HPDE6-E6E7 (cell line): ENCODE measurements around the gene TRIO.
"Not testable (repeated sequence)": the region's sequence is repeated elsewhere in the genome, so short reads cannot be mapped to it uniquely, and the experiment has no call there.

Experiments used
- DNase-seq: peaks from one replicate; pipeline ENCODE4 v3.0.0; 2011; ENCODE audit warnings: missing footprints; ENCODE audit errors: extremely low spot score

TRIO gene

GRCh38 chr5:14547666-14548065 is 404.5 kb downstream of the TRIO start:
- no peak for DNase-seq

DNA sequence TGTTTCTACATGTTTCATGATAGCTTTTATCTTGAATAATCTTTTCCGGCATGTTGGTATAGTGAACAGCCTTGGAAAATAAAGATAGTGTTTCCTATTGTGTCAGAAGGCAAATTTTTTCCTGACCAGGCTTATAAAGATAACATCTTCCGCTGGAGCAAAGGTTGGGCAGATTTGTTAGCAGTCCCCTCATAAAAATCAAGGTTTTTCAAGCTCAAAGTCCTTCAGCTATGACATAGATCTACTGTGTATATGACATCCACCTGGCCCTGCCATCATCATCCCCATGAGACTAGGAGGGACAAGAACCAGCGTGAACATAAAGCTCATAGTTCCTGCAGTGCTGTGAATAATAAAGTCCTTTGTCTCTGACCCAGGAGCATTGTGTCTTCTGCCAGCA is 408.1 kb downstream of the TRIO start:
- no peak for DNase-seq

DNA sequence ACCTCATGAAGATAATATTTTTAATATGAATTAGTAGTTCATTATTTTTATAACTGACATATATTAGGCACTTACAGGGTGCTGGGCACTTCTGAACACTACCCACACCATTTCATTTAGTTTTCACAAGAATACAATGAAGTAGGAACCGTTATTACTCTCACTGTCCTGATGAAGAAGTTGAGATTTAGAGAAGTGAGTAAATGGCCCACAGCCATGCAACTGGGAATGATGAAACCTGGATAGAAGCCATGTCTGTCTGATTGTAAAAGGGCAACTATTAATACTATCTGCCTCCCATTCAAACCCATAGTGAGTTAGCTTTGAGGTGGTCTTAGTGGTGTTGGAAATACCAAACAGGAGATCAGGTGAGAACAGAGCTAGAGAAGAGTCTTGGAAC is 408.9 kb downstream of the TRIO start:
- no peak for DNase-seq

- not testable (repeated sequence) for DNase-seq
Measured at GRCh38 chr5:14554288-14554687, 411.1 kb downstream of the TRIO start.

DNA sequence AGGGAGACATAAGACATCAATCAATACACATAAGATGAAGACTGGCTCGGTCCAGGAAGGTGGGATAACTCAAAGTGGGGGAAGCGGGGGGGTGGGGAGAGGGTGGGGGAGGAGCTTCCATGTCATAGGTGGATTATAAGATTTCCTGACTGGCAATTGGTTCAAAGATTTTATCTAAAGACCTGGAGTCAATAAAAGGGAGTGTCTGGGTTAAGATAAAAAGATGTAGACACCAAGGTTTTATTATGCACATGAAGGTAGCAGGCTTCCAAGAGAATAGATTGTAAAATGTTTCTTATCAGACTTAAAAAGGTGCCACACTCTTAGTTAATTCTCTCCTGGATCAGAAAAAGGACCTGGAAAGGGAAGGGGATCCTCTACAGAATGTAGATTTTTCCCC is 412.9 kb downstream of the TRIO start:
- no peak for DNase-seq

- DNase-seq: no peak
Measured at GRCh38 chr5:14557203-14557770, 414.1 kb downstream of the TRIO start.

GRCh38 chr5:14557791-14558415 is 414.8 kb downstream of the TRIO start:
- DNase-seq: no peak
